Smooth muscle cell (in vitro differentiated cells): Measurements from ENCODE around the gene DDIT4L. TPM values are rescaled to one million over a fixed set of nuclear protein-coding genes. Genes with fewer than 3 reads are reported as not detected.

ENCODE experiments used
- DNase-seq: peaks from one replicate; lab custom pipeline; 2025; ENCODE audit not compliant: unreplicated experiment; lab: John Stamatoyannopoulos, UW
- H2AFZ ChIP-seq: fragments of 200-600 bp; sonication (generic); 2 replicates; pipeline ENCODE4 v1.6.0; 2016; ENCODE audit warnings: antibody characterized with exemption, low read depth, mild to moderate bottlenecking
- H3F3A ChIP-seq: fragments of 200-600 bp; sonication (generic); 2 replicates; pipeline ENCODE4 v1.6.0; 2017; ENCODE audit warnings: antibody characterized with exemption, low read depth
- H3K27ac ChIP-seq: fragments of 200-600 bp; sonication (generic); 2 replicates; pipeline ENCODE4 v1.5.1; 2016; ENCODE audit warnings: low read depth, mild to moderate bottlenecking
- H3K27me3 ChIP-seq: fragments of 200-600 bp; sonication (generic); 2 replicates; pipeline ENCODE4 v1.6.1; 2016; ENCODE audit warnings: low read depth, mild to moderate bottlenecking
- H3K36me3 ChIP-seq: fragments of 200-600 bp; sonication (generic); 2 replicates; pipeline ENCODE4 v1.5.1; 2016; ENCODE audit warnings: low read depth
- H3K4me1 ChIP-seq: fragments of 200-600 bp; sonication (generic); 2 replicates; pipeline ENCODE4 v1.5.1; 2016; ENCODE audit warnings: low read depth
- H3K4me2 ChIP-seq: fragments of 200-600 bp; sonication (generic); 2 replicates; pipeline ENCODE4 v1.6.0; 2016; ENCODE audit warnings: mild to moderate bottlenecking
- H3K4me3 ChIP-seq: fragments of 200-600 bp; sonication (generic); 2 replicates; pipeline ENCODE4 v1.5.1; 2016; ENCODE audit warnings: mild to moderate bottlenecking
- H3K79me2 ChIP-seq: fragments of 200-600 bp; sonication (generic); 2 replicates; pipeline ENCODE4 v1.6.0; 2016; ENCODE audit warnings: low read depth, mild to moderate bottlenecking
- H3K9ac ChIP-seq: fragments of 200-600 bp; sonication (generic); 2 replicates; pipeline ENCODE4 v1.6.0; 2016; ENCODE audit warnings: low read depth
- H3K9me3 ChIP-seq: fragments of 200-600 bp; sonication (generic); replicated peaks from 2 replicates; pipeline ENCODE4 v1.5.1; 2016; ENCODE audit warnings: low read depth
- H4K20me1 ChIP-seq: fragments of 200-600 bp; sonication (generic); 2 replicates; pipeline ENCODE4 v1.6.0; 2016; ENCODE audit warnings: low read depth
- CTCF ChIP-seq: fragments of 200-600 bp; sonication (generic); IDR thresholded peaks from 2 replicates; pipeline ENCODE4 v1.5.1; 2017; ENCODE audit warnings: borderline replicate concordance, mild to moderate bottlenecking, antibody characterized with exemption; ENCODE audit not compliant: insufficient read depth, poor library complexity, severe bottlenecking
- WGBS: methylation state at CpG from one replicate; pipeline ENCODE4 v1.1.7; 2016; ENCODE audit warnings: low lambda C conversion rate; 5-methylcytosine and 5-hydroxymethylcytosine counted together
- polyA plus RNA-seq: library from polyadenylated mRNA; unstranded; fragments of >200 nt; fragmentation: Nextera tagmentation; extraction: Ambion mirVana; gene quantifications from 2 replicates; pipeline ENCODE4 v1.2.1, GENCODE V29; 2016
- total RNA-seq: library from RNA; depleted of rRNA; stranded (reverse); fragments of >200 nt; gene quantifications from 2 replicates; pipeline ENCODE4 v1.2.3, GENCODE V29; 2014

Gene DDIT4L
- total and polyA plus RNA-seq, 2 experiments from 2014 or later, result 0.31 TPM; not detected in 1

- no peaks in the 10 kb centered on the region for H3K9me3 ChIP-seq
- H3K4me1 ChIP-seq, result peaks cover 7% of the 10 kb centered on the region
- no peaks in the 10 kb centered on the region for H4K20me1 ChIP-seq
- H3K36me3 ChIP-seq, result no peaks in the 10 kb centered on the region
- H3K27me3 ChIP-seq, result no peaks in the 10 kb centered on the region
- H2AFZ ChIP-seq, result peak overlapping the region; percentile 17
- H3K9ac ChIP-seq, result no peak overlapping the region
- no peaks in the 10 kb centered on the region for H3F3A ChIP-seq
- peak overlapping the region; percentile 34 for H3K27ac ChIP-seq
- peak overlapping the region; percentile 63 for H3K4me2 ChIP-seq
- WGBS, result 60% methylated on average over 4 of the region's 4 CpGs
- no peak for TF ChIP-seq CTCF
- no peak for DNase-seq
- H3K79me2 ChIP-seq, result no peaks in the 10 kb centered on the region
- no peak overlapping the region for H3K4me3 ChIP-seq
Observed at GRCh38 chr4:100169491-100170485, 20.5 kb downstream of the DDIT4L start.

GRCh38 chr4:100168521-100168920 is 21.7 kb downstream of the DDIT4L start:
- H3K27ac ChIP-seq, result no peak overlapping the region
- no peaks in the 10 kb centered on the region for H4K20me1 ChIP-seq
- no peak overlapping the region for H3K9ac ChIP-seq
- H3K4me3 ChIP-seq, result no peak overlapping the region
- no peaks in the 10 kb centered on the region for H3F3A ChIP-seq
- H3K9me3 ChIP-seq, result no peaks in the 10 kb centered on the region
- H3K36me3 ChIP-seq, result no peaks in the 10 kb centered on the region
- no peak for DNase-seq
- no peak for TF ChIP-seq CTCF
- no peaks in the 10 kb centered on the region for H3K79me2 ChIP-seq
- no peaks in the 10 kb centered on the region for H3K27me3 ChIP-seq
- H3K4me1 ChIP-seq, result peaks cover 7% of the 10 kb centered on the region
- 59% methylated on average over 5 of the region's 5 CpGs for WGBS
- H2AFZ ChIP-seq, result no peak overlapping the region
- peak overlapping the region; percentile 26 for H3K4me2 ChIP-seq

GRCh38 chr4:100166297-100167039 is 23.8 kb downstream of the DDIT4L start:
- Histone ChIP-seq H3K36me3 (no peaks in the 10 kb centered on the region), H3K27ac (no peak overlapping the region), H3K79me2 (no peaks in the 10 kb centered on the region), H3K4me1 (peaks cover 7% of the 10 kb centered on the region), H3K4me3 (no peak overlapping the region), H2AFZ (no peak overlapping the region), H4K20me1 (no peaks in the 10 kb centered on the region), H3K27me3 (no peaks in the 10 kb centered on the region), H3K4me2 (no peak overlapping the region), H3K9ac (no peak overlapping the region), H3K9me3 (no peaks in the 10 kb centered on the region), H3F3A (no peaks in the 10 kb centered on the region)
- TF ChIP-seq CTCF, result no peak
- WGBS, result 87% methylated on average over 8 of the region's 8 CpGs
- no peak for DNase-seq
